GM21390 (cell line): ENCODE data around the gene ZC2HC1C.
"Not testable (repeated sequence)": the region's sequence is repeated elsewhere in the genome, so short reads cannot be mapped to it uniquely, and the experiment has no call there.

Experiments used
- ATAC-seq: cut with Tn5 transposase; IDR thresholded peaks from one replicate; pipeline ENCODE4 v1.9.1; 2021; ENCODE audit not compliant: unreplicated experiment

The ZC2HC1C gene

DNA sequence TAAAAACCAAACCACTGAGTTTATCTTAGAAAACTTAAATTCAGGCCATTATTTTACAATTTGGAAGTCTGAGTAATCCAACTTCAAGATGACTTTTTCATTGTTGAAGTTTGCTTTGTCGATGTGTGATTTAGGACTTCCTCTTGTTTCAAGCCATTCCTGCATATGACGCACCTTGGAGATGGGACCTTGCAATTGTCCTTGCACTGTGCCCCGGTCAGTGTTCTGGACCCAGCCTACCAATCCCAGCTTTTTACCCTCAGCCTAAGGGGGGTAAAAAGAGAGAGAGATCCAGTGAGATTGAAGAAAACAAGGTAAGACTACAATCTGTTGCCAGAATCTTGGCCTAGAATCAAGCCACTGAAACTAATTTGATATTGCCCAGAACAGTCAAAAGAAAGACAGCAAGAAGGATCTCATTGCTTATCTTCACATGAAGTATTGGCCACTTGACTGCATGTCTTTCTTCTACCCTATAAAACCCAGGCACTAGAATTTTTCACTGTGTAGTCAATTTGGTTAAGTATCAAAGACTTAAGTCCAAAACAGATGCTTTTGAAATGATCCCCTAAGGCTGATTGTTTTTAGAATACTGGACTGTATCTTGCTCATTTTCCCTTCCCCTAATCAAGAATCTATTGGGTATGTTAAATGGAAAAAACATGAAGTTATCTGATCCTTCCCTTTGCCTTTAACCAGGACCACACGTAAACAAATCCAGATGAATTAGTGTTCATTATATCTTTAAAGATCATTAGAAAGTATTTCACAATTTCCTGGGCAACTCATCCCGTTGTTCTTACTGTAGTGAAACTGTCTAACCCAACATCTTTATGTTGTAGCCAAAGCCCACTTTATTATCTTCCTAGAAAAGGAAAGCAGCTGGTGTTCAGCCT is 15.8 kb upstream of the ZC2HC1C start:
- no peak for ATAC-seq

DNA sequence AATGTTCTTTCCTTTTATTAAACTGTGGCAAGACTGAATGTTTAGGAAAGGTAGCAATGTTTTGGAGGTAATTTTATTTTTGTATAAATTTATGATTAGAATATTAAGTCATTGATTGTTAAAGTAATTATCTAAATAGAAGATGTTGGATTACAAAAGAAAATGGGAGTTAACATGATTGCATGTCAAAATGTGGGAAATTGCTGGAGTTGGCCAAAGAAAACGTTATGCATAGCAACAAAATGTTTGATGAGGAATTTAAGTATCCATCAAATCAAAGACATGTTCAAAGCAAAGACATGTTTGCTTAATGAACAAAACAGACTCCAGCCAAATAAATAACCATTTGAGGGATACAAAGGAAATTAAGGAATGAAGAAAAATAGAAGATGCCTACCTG is 15.0 kb upstream of the ZC2HC1C start:
- no peak for ATAC-seq

DNA sequence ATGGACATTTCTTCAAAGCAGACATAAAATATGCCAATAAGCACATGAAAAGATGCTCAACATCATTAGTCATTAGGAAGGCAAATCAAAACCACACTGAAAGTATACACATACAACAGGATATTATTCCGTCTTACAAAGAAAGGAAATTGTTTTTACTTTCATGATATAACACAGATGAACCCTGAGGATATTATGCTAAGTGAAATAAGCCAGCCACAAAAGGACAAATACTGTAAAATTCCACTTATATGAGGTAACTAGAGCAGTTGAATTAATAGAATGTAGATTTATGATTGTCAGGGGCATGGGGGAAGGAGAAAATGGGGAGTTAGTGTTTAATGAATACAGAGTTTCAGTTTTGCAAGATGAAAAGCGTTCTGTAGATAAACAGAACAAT is 9.8 kb upstream of the ZC2HC1C start:
- ATAC-seq, result no peak

DNA sequence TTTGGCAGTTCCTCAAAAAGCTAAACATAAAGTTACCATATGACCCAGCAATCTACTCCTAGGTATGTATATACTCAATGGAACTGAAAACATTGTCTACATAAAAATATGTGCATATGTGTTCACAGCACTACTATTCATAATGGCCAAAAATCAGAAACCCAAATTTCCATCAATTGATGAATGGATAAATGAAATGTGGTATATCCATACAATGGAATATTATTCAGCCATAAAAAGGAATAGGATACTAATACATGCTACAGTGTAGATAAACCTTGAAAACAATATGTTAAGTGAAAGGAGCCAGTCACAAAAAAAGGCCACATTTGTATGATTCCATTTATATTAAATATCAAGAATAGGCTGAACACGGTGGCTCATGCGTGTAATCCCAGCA is 9.0 kb upstream of the ZC2HC1C start:
- no peak for ATAC-seq

DNA sequence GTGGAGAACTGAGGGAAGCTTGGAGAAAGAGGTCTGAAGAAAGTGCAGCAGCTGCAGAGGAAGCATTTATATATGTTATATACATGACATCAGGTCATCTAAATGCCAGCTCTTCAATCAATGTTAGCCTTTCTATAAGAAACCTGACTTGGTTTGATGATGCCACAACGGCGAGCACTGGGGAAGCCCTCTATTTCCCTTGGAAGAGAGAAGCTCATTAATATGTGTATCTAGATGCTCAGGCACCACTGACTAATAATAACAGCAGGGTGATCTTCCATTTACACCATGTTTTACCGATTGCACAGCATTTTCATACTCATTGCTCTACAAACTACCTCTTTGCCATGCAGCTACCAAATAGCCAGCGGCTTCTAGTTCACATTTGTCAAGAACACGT is 6.4 kb upstream of the ZC2HC1C start:
- no peak for ATAC-seq

DNA sequence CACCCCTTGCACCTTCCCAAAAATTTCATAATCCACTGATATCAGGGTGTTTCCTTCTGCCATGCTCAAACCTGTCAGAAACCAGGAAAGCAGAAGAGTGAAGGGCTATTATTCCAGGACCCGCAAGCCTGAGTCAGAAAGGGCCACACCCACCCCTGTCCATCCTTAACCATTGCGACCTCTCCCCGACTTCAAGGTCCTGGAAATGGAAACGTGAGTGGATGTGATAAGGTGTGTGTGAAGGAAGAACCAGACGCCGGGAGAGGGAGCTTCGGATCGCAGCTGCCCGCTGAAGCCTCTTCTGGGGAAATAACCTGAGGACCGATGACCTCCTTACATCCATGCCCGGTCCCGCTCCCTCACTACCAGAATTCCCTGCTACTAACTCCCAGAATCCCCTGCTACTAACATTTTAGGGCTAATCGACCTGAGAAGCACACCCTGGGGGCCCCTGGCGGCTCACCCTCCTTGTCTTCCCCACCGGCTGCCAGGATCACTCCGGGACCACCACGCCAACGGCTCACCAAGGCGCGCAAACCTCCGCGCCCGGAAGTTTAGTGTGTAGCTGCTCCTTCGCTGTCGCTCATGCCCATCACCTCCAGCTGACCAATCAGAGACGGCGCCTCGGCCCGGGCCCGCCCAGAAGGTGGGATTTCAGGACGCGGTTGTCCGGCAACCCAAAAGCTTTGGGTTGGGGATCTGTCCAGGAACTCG is 5.8 kb upstream of the ZC2HC1C start, which contains the start of gene ACYP1:
Gene ACYP1 (minus strand): TSS at position 534 of the 714 bp plus-strand sequence. CDS start 471 bp downstream, at position 63.
- peak; percentile 97 for ATAC-seq

DNA sequence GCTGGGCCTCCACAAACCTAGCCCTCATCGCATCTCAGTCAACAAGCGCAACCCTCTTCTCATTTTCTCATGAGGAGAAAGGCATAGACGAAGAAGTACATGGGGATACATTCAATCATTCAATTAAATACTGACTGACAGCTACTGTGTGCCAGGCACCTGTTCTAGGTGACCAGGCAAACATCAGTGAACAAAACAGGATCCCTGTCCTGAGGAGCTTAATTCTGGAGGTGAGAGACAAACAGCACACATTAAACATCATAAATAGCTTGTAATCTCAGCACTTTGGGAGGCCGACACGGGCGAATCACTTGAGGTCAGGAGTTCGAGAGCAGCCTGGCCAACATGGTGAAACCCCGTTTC is 5.3 kb upstream of the ZC2HC1C start:
- ATAC-seq, result no peak

DNA sequence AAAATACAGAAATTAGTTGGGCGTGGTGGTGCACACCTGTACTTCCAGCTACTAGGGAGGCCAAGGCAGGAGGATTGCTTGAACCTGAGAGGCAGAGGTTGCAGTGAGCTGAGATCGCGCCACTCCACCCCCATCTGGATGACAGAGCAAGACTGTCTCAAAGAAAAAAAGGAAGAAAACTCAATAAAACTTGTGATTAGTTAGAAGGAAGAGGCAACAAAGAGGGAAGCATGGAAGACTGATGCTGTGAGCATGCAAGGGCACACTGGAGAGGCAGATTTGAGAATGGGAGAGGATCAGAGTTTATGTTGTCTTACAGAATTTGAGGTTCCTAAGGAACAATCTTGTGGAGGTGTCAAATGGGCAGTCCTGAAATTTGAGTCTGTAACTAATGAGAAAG is 2.8 kb upstream of the ZC2HC1C start:
- ATAC-seq, result no peak

DNA sequence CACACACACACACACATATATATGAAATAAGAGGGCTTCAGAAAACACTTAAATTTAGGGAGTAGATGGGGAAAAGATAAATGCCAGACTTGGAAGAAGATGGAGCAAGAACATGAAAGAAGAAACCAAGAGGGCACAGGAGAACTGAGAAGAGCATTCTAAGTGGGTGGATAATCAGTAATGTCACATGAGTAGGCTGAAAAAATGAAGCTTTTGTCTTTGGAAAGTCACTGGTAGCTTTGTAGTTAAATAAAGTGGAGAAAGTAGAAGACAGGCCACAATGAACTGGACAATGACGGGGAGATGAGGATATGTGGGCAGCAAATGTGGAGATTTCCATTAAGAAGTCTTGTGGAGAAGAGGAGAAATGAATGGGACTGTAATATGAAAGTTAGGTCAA is 2.2 kb upstream of the ZC2HC1C start:
- no peak for ATAC-seq

DNA sequence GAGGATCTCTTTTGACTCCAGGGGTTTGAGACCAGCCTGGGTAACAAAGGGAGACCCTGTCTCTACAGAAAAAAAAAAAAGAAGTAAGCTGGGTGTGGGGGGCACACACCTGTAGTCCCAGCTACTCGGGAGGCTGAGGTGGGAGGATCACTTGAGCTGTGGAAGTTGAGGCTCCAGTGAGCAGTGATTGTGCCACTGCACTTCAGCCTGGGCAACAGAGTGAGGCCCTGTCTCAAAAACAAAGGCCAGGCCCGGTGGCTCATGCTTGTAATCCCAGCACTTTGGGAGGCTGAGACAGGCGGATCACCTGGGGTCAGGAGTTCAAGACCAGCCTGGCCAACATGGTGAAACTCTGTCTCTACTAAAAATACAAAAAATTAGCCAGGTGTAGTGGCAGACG is 1.7 kb upstream of the ZC2HC1C start:
- not testable (repeated sequence) for ATAC-seq

DNA sequence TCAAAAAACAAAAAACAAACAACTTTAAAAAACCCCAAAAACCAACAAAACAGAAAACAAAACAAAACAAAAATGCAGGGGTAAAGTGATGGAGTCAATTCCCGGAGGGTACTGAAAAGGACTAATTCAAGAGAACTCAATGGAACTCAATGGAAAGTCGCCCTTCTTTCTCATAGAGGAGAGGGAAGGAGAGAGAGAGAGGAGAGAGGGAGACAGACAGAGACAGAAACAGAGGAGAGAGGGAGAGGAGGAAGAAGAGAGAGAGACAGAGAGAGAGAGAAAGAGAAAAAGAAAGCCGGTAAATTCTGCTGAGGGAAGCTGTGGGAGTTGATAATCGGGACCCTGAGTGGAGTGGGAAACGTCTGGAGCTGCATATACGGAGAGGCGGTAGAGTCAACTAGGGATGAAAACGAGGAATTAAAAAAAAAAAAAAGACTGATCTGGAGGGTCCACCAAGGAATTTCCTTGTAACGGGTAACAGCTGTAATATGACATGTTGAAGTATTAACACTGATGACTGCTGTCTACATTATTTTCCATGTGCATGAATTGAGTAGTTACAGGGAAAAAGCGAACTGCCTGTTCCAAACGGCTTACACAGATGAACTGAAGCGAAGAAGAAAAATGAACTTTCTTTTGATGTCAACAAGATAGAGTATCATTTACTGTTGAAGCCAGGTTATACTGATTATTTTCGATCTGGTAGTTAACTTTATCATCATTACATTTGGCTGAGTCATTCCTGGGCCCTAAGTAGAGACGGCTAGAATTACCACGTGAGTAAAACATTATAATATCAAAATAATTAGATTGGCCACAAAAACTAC is 934 bp upstream of the ZC2HC1C start:
- ATAC-seq, result no peak

DNA sequence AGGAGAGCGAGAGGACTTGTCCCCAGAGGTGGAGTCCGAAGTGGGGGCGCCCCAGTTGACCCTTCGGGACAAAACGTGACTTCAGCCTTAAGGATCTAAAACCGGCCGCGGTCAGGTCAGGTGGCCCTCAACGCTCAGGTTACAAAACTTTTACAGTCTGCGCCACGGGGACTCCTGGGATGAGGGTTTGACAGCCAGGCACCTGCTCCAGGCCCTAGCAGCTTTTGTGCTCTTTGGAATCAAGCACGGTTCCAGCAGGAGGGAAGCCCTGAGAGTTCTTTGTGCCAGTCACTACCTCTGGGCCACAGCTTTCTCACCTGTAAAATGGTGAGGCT is 337 bp downstream of the ZC2HC1C start:
- ATAC-seq, result no peak

DNA sequence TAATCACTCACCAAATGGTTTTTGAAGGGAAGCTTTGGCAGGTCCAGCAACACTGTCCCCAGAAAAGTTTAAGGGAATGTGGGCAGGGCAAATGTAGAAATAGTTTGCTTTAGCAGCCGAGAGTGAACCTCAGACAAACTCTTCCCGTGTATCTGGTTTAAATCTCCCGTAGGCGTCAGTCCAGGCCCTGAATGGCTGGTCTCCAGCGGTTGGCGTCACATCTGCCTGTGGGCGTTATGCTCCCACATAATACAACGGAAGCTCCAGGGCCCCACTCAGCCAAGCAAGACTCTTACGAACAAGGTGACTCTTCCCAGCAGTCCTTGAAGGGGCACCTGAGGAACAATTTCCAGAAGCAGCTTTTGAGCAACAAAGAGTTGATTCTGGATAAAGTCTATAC is 942 bp downstream of the ZC2HC1C start:
- no peak for ATAC-seq

DNA sequence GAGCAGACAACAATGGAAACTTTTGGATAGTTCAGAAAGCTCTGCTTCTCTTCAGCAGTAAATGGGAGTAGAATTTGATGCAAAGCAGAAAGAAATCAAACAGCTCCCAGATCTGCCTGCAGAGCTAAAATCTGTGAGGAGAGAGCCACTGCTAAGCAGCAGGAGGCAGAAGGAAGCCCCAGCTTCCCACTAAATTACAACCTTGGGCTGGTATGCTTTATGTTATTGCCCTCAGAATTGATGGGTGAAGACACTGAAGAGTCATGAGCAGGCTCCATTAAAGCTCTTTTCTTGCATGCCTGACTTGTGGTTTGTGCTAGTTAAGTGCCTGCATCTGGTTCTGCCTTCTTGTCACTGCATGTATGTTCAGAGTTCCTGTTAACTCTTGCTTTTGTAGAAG is 8.4 kb downstream of the ZC2HC1C start:
- ATAC-seq, result no peak

DNA sequence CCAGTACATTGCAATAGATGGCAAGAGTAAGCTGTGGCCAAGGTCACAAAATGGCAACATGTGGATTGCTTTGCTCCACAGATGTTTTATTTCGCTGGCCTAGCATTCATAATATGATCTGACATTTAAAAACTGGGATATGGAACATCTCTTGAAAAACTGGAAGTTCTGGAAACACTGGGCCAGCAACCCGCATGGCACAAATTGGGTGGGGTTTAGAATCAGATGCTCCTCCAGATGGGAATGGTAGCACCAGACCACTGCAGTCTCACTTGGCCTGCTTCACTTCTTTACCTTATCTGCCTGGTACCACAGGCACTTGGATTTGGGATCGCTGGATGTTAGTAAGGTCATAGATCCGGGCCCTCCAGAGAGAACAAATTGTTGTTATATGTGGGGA is 10.1 kb downstream of the ZC2HC1C start:
- no peak for ATAC-seq

DNA sequence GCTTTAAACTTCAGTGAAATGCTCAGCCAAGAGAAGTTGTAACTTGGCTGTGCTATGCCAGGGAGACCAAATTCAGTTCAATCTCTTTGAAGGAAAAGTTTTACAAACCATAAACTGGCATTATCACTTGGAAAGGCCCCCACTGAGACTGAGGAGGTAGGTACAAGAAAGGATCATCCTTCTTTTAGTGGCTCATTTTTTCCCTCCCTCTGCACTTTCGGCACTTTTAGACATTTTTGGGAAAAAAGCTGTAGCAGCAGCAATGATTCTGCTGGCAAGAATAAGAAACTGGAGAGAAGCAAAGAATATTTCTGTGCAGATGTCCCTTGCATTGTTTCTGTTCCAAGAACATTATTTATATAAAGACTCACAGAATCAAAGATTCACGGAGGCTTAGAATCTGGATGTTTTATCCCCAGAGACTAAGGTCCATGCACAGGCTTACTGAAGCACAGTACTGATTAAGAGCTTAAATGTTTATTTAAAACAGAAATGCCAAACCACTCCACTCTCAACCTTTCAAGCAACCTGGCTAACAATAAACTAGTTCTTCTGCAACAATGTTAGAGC is 12.3 kb downstream of the ZC2HC1C start:
- no peak for ATAC-seq

DNA sequence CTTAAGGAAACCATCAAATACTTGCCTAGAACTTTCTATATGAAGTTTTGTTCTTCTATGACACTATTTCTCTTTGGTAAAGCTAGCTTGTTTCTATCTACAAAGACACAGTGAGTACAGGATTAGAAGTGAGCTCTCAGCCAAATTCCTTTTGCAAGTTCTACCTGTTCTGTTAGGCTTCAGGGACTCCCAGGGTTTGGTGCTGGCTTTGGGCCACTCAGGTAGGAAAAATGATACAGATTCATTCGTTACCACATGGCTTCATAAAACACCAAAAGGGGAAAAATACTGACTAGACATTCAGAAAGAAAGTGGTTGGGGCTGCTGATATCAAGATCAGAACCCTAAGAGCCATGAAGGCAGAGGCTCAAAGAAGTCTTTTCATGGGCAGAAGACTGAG is 13.8 kb downstream of the ZC2HC1C start:
- ATAC-seq, result no peak

DNA sequence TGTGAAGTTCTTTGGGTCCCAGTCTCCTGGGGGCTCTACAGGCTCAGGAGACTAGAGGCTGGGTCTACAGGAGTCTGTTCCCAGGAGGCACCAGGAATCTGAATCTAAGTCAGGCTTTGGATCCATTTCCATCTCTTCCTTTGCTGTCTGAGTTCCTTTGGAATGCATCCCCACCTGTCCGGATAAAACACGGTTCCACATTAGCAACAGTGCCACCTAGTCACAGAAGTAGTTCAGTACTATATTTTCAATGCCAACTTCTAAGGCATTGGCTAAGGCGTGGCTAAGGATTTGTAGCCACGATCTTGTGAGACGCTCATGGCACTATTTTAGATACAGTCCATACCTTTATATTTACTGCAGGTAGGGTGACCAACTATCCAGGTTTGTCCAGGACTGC is 15.1 kb downstream of the ZC2HC1C start:
- no peak for ATAC-seq

DNA sequence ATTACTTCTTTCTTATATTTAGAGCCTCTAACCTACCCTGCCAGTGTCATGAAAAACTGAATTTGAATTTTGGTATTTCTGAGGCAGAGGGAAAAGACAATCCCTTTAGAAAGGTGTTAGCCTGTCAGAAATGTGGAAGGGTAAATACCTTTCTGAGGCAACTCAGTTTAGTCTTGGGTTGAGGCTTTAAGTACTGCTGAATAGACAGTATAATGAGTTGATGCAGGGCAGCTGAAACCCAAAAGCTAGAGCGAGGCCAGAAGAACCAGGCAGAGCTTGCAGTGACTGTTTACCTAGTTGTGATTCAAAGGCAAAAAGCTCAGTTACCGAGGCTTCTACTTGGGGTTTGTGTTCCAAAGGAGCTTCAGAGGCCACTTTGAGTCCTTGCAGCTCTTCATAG is 18.7 kb downstream of the ZC2HC1C start:
- ATAC-seq, result no peak

DNA sequence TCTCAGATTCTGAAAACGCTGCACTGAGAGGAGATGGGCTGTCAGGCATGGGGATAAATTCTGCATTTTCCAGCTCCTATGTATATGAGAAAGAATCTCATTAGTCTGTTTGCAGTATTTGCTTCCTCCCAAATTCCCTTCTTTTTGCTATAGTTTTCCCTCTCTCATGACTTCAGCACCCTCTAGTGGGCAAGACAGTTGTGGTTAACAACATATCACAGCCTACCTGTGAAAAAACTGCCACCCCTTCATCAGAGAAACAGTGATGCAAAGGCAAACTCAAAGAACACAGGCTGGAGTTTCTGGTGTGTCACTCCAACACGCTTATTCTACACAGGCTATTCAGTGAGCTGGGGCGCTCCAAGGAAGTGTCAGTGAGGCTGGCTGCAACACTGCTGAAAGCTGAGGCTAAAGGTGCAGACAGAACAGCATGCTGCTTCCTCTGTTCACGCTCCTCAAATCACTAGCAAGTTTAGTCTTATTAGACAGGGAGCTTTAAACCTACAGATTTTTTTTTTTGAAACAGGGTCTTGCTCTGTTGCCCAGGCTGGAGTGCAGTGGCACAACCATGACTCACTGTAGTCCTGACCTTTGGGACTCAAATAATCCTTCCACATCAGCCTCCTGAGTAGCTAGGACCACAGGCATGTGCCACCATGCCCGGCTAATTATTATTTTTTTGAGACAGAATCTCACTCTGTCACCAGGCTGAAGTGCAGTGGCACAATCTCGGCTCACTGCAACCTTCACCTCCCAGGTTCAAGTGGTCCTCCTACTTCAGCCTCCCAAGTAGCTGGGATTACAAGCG is 19.3 kb downstream of the ZC2HC1C start:
- no peak for ATAC-seq

DNA sequence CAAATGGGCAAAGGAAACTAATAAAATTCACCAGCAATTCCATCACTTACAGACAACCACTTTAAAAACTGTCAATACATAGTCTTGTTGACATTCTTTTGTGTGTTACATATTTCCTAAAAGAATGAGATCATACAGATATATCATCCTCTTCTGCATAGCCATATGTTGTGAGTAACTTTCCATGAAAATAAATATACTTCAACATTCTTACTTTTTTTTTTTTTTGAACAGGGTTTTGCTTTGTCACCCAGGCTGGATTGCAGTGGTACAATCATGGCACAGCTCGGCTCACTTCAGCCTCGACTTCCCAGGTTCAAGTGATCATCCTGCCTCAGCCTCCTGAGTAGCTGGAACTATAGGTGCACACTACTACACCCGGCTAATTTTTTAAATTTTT is 20.9 kb downstream of the ZC2HC1C start:
- ATAC-seq, result no peak
